ENCODE measurements around the gene ERFL. TPM values are rescaled to one million over a fixed set of nuclear protein-coding genes. Genes with fewer than 3 reads are reported as not detected.

Gene ERFL
- total RNA-seq, 1 experiment from 2014 or later, result 0.79 TPM

GRCh38 chr19:41871573-41872383 lies 56.5 kb downstream of the ERFL start:
- intact Hi-C loops (cut with micrococcal nuclease), result no loop called here
- no peak overlapping the region for H2AFZ ChIP-seq (ENCODE audit: low read depth, low read length, poor library complexity, severe bottlenecking)
- ChIA-PET POLR2A (interaction anchor here (1.7 to 5.2 kb wide), 3 partner anchors 12 to 85 kb away, joined by 4 to 36 read pairs (median 6); partner anchors contain the start of gene RPS19), RAD21 (ENCODE audit: low non-redundant PET in 1 of 2, low total read pairs in 2 of 2, uncharacterized antibody in 2 of 2, unreplicated experiment in 2 of 2) (no interaction called here), CTCF (interaction anchor here (1.5 to 2.3 kb wide), 5 partner anchors 12 to 163 kb away, joined by 3 to 16 read pairs (median 6); partner anchors contain the start of genes RABAC1 and RPS19)
- peak overlapping the region; percentile 51 for H3K27ac ChIP-seq (ENCODE audit: low read depth, low read length)
- H3K4me1 ChIP-seq (ENCODE audit: control insufficient read depth in 1 of 2, insufficient read depth in 2 of 2, low read length in 2 of 2), result peaks cover 0 to 34% of the 10 kb centered on the region in 2 experiments; a peak in 2 of 4 replicates
- DNase-seq (ENCODE audit: low read depth, low spot score) (no peak), ATAC-seq (peak; percentile 13)
- H3K9me3 ChIP-seq (ENCODE audit: control insufficient read depth in 1 of 2, insufficient read depth in 1 of 2, low read depth in 1 of 2, low read length in 2 of 2), result no peaks in the 10 kb centered on the region
- no peaks in the 10 kb centered on the region for H3K9me2 ChIP-seq (ENCODE audit: insufficient read depth)
- H3K4me2 ChIP-seq (ENCODE audit: low read length), result no peak overlapping the region
- no TSS peak for BruUV-seq (replicated peaks)
- H3K79me2 ChIP-seq (ENCODE audit: insufficient read depth, low read length), result peaks cover 33% of the 10 kb centered on the region
- no peaks in the 10 kb centered on the region for H3K27me3 ChIP-seq (ENCODE audit: insufficient read depth, low read length)
- peaks cover 39% of the 10 kb centered on the region; the same call in 1 of the 2 replicates for H4K20me1 ChIP-seq (ENCODE audit: insufficient read depth)
- no peak overlapping the region for H3K4me3 ChIP-seq (replicated peaks in 1 of 2; ENCODE audit: low read depth in 1 of 2, low read length in 2 of 2)
- H3K36me3 ChIP-seq (ENCODE audit: control insufficient read depth in 1 of 2, insufficient read depth in 2 of 2, low read length in 2 of 2), result peaks cover 34 to 49% of the 10 kb centered on the region in 2 experiments
- H3K9ac ChIP-seq (ENCODE audit: low read length), result no peak overlapping the region; the same call in 1 of the 2 replicates
- TF ChIP-seq EZH2phosphoT487 (IDR thresholded peaks at IDR 0.05; ENCODE audit: borderline replicate concordance), result no peak
- no peak for TF ChIP-seq EZH2 (IDR thresholded peaks at IDR 0.05)
- TF ChIP-seq EGR1 (IDR thresholded peaks at IDR 0.05; ENCODE audit: low read depth), result no peak
- peak; percentile 48; the same call in 1 of the 2 replicates for TF ChIP-seq POLR2AphosphoS5 (IDR thresholded peaks at IDR 0.05; ENCODE audit: low read depth, low read length)
- TF ChIP-seq SRF (IDR thresholded peaks at IDR 0.05; ENCODE audit: low read depth), result no peak
- no peak for TF ChIP-seq ZFX (IDR thresholded peaks at IDR 0.05)
- TF ChIP-seq MAX (IDR thresholded peaks at IDR 0.05), result no peak
- no peak for TF ChIP-seq ZBTB33 (IDR thresholded peaks at IDR 0.05; ENCODE audit: extremely low read depth, insufficient replicate concordance, low read length)
- no peak for TF ChIP-seq POLR2A (IDR thresholded peaks at IDR 0.05; ENCODE audit: borderline replicate concordance, extremely low read depth, insufficient read depth, insufficient read length)
- TF ChIP-seq YY1 (IDR thresholded peaks at IDR 0.05; ENCODE audit: extremely low read depth, insufficient replicate concordance, low read depth, low read length), result no peak
- TF ChIP-seq SIN3A (IDR thresholded peaks at IDR 0.05; ENCODE audit: low read depth), result peak; percentile 34; the same call in 1 of the 2 replicates
- no peak for TF ChIP-seq CEBPB (IDR thresholded peaks at IDR 0.05; ENCODE audit: low read depth)
- no peak for TF ChIP-seq RAD21 (IDR thresholded peaks at IDR 0.05; ENCODE audit: low read depth)
- no peak for TF ChIP-seq ATF3 (IDR thresholded peaks at IDR 0.05)
- no peak for TF ChIP-seq CBX3 (IDR thresholded peaks at IDR 0.05; ENCODE audit: low read depth)
- no peak for TF ChIP-seq SP1 (IDR thresholded peaks at IDR 0.05; ENCODE audit: low read depth)
- TF ChIP-seq JUND (IDR thresholded peaks at IDR 0.05), result peak; percentile 42; the same call in 1 of the 2 replicates
- no peak for TF ChIP-seq FOSL1 (IDR thresholded peaks at IDR 0.05; ENCODE audit: low read depth)
- no peak for TF ChIP-seq ZNF274 (IDR thresholded peaks at IDR 0.05; ENCODE audit: low read depth, low read length)
- no peak for TF ChIP-seq TCF7L2 (IDR thresholded peaks at IDR 0.05; ENCODE audit: borderline replicate concordance, extremely low read depth, insufficient read depth, insufficient read length)
- TF ChIP-seq CTCF (IDR thresholded peaks at IDR 0.05 in 2 of 3, conservative IDR thresholded peaks at IDR 0.05 in 1 of 3; ENCODE audit: borderline replicate concordance in 1 of 3, insufficient read depth in 1 of 3, low read depth in 2 of 3, low read length in 2 of 3), result no peak

All from HCT116 (cell line).